GM21717 (cell line): ENCODE results near the gene ECI1.

Experiments
- ATAC-seq: cut with Tn5 transposase; IDR thresholded peaks from one replicate; pipeline ENCODE4 v1.9.1; 2021; ENCODE audit warnings: mild to moderate bottlenecking, moderate library complexity; ENCODE audit not compliant: unreplicated experiment

ECI1 gene

GRCh38 chr16:2197765-2198164, 53.6 kb downstream of the ECI1 start:
- ATAC-seq: no peak

GRCh38 chr16:2196981-2197511, 54.3 kb downstream of the ECI1 start:
- no peak for ATAC-seq

GRCh38 chr16:2196162-2196980, 55.0 kb downstream of the ECI1 start, which contains the start of gene CASKIN1:
CASKIN1 (minus strand) TSS chr16:2196605; CDS start chr16:2196432, 173 bp downstream.
- no peak for ATAC-seq

GRCh38 chr16:2195322-2196161, 55.8 kb downstream of the ECI1 start:
- ATAC-seq: no peak

GRCh38 chr16:2194852-2195321, 56.5 kb downstream of the ECI1 start:
- ATAC-seq: no peak

- ATAC-seq: no peak
Observed at GRCh38 chr16:2194166-2194834, 57.1 kb downstream of the ECI1 start.

GRCh38 chr16:2191446-2191706, 60.0 kb downstream of the ECI1 start:
- ATAC-seq: no peak

- no peak for ATAC-seq
Observed at GRCh38 chr16:2190659-2191445, 60.5 kb downstream of the ECI1 start.

- ATAC-seq: no peak
Observed at GRCh38 chr16:2190002-2190658, 61.3 kb downstream of the ECI1 start.
